ENCODE data around the gene MDFI.

Gene MDFI

DNA sequence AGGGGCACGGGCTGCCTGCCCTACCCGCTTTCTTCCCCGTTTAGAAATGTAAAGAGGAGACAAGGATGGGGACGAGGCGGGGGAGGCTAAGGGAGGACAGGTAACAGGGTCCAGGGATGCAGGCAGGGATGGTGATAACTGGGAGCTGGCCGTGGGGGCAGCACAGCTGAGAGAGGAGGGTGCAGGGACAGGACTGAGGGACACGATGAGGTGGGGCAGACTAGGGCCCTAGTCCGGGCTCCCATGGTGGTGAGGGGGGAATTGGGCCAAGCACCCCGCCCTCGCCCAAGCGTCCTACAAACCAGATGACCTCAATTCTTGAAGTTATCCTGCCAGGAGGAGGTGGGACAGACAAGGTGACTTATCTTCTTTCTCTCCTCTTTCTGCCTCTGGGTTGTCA is 44.4 kb upstream of the MDFI start:
- 99% methylated on average over 8 of the region's 11 CpGs for WGBS (ENCODE audit: insufficient coverage)
- no peak for DNase-seq
- H3K36me3 ChIP-seq (ENCODE audit: control insufficient read depth in 4 of 4, insufficient read depth in 4 of 4, low read length in 3 of 4): peaks cover 0 to 4% (median 2%) of the 10 kb centered on the region in 4 experiments
- H3K4me1 ChIP-seq (ENCODE audit: control extremely low read depth in 1 of 4, control insufficient read depth in 4 of 4, insufficient read depth in 4 of 4, low read length in 3 of 4): no peaks in the 10 kb centered on the region
- POLR2A ChIA-PET: no interaction called here
- H3K27me3 ChIP-seq (replicated peaks in 2 of 5; ENCODE audit: control insufficient read depth in 4 of 5, insufficient read depth in 5 of 5, low read length in 4 of 5): no peaks in the 10 kb centered on the region
- no peak overlapping the region for H3K27ac ChIP-seq (ENCODE audit: insufficient read depth in 1 of 2, low read depth in 1 of 2, low read length in 2 of 2, poor library complexity in 1 of 2, severe bottlenecking in 2 of 2)
- no peak overlapping the region for H3K4me3 ChIP-seq (ENCODE audit: control insufficient read depth in 1 of 7, extremely low read depth in 1 of 7, insufficient read depth in 4 of 7, low read depth in 2 of 7, low read length in 6 of 7)
- CTCF ChIA-PET: interaction anchor here (0.7 to 4.5 kb wide), 10 partner anchors 9 to 226 kb away, joined by 3 to 19 read pairs (median 12); no protein-coding TSS in a partner anchor
- H3K9me3 ChIP-seq (ENCODE audit: control extremely low read depth in 1 of 5, control insufficient read depth in 4 of 5, insufficient read depth in 2 of 5, low read depth in 1 of 5, low read length in 4 of 5): no peaks in the 10 kb centered on the region

DNA sequence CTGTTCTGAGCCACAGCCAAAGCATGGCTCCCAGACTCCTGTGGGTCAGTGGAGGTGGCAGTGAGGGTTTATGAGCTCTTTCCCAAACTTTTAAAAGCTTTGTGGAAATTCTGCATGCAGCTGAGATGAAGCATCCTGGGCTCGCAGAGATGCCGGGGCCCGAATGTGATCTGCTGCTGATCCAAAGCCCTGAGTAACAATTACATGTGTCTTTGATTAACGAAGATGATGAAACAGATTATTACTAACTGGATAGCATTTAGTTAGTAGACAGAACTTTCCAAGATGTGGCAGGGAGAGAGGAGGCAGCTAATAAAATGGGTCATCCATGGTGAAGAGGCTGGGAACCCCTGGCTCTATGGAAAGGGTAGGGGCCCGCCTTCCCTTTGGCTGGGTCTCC is 43.9 kb upstream of the MDFI start:
- POLR2A ChIA-PET: no interaction called here

DNA sequence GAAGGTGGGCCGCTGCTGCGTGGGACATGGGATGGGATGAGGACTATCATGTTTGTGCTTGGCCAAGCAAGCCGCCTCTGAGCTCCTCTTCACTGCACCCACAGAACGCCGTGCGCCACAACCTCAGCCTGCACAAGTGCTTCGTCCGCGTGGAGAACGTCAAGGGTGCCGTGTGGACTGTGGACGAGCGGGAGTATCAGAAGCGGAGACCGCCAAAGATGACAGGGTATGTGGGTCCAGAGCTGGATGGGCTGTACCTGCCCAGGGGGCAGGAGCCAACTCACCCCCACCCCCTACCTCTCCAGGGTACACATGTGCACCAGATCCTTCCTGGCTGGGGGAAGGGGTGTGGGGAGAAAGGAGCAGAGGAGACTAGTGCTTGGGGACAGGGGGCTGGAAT is 43.5 kb upstream of the MDFI start:
- Histone ChIP-seq H3K4me3 (ENCODE audit: control insufficient read depth in 1 of 7, extremely low read depth in 1 of 7, insufficient read depth in 4 of 7, low read depth in 2 of 7, low read length in 6 of 7) (no peak overlapping the region), H3K9me3 (ENCODE audit: control extremely low read depth in 1 of 5, control insufficient read depth in 4 of 5, insufficient read depth in 2 of 5, low read depth in 1 of 5, low read length in 4 of 5) (no peaks in the 10 kb centered on the region), H3K27ac (ENCODE audit: insufficient read depth in 1 of 2, low read depth in 1 of 2, low read length in 2 of 2, poor library complexity in 1 of 2, severe bottlenecking in 2 of 2) (no peak overlapping the region), H3K4me1 (ENCODE audit: control extremely low read depth in 1 of 4, control insufficient read depth in 4 of 4, insufficient read depth in 4 of 4, low read length in 3 of 4) (no peaks in the 10 kb centered on the region), H3K27me3 (replicated peaks in 2 of 5; ENCODE audit: control insufficient read depth in 4 of 5, insufficient read depth in 5 of 5, low read length in 4 of 5) (no peaks in the 10 kb centered on the region), H3K36me3 (ENCODE audit: control insufficient read depth in 4 of 4, insufficient read depth in 4 of 4, low read length in 3 of 4) (peaks cover 0 to 4% (median 0%) of the 10 kb centered on the region in 4 experiments)
- CTCF ChIA-PET: interaction anchor here (0.5 to 4.5 kb wide), 16 partner anchors 8 to 484 kb away, joined by 3 to 19 read pairs (median 6); no protein-coding TSS in a partner anchor
- POLR2A ChIA-PET: no interaction called here
- 100% methylated on average over 4 of the region's 15 CpGs for WGBS (ENCODE audit: insufficient coverage)
- no peak for DNase-seq

More for the DNA sequence above, 43.9 kb upstream of the MDFI start:
- Histone ChIP-seq H3K27me3 (replicated peaks in 2 of 5; ENCODE audit: control insufficient read depth in 4 of 5, insufficient read depth in 5 of 5, low read length in 4 of 5) (no peaks in the 10 kb centered on the region), H3K36me3 (ENCODE audit: control insufficient read depth in 4 of 4, insufficient read depth in 4 of 4, low read length in 3 of 4) (peaks cover 0 to 4% (median under 1%) of the 10 kb centered on the region in 4 experiments), H3K4me3 (ENCODE audit: control insufficient read depth in 1 of 7, extremely low read depth in 1 of 7, insufficient read depth in 4 of 7, low read depth in 2 of 7, low read length in 6 of 7) (no peak overlapping the region), H3K27ac (ENCODE audit: insufficient read depth in 1 of 2, low read depth in 1 of 2, low read length in 2 of 2, poor library complexity in 1 of 2, severe bottlenecking in 2 of 2) (no peak overlapping the region), H3K4me1 (ENCODE audit: control extremely low read depth in 1 of 4, control insufficient read depth in 4 of 4, insufficient read depth in 4 of 4, low read length in 3 of 4) (no peaks in the 10 kb centered on the region), H3K9me3 (ENCODE audit: control extremely low read depth in 1 of 5, control insufficient read depth in 4 of 5, insufficient read depth in 2 of 5, low read depth in 1 of 5, low read length in 4 of 5) (no peaks in the 10 kb centered on the region)
- CTCF ChIA-PET: interaction anchor here (0.7 to 4.5 kb wide), 12 partner anchors 9 to 226 kb away, joined by 3 to 19 read pairs (median 8); no protein-coding TSS in a partner anchor
- no peak for DNase-seq
- 95% methylated on average over 4 of the region's 5 CpGs for WGBS (ENCODE audit: insufficient coverage)

DNA sequence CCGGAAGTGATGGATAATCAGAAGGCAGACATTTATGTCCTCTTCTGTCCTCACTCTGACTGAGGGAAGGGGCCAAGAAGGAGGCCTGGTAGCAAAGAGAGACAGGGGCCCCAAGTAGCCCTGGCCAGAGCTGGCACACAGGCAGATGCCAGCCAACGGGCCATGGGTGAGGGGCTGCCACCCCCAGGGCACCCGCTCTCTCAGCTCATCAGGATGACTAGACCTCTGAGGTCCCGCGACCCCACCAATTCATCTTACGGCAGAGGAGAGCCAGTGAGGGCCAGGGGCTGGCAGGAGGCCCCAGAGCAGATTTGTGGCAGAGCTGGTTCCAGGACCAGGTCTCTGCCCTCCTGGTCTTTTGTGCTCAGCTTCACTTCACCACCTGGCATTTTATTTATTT is 43.1 kb upstream of the MDFI start:
- H3K36me3 ChIP-seq (ENCODE audit: control insufficient read depth in 4 of 4, insufficient read depth in 4 of 4, low read length in 3 of 4): peaks cover 0 to 4% (median 0%) of the 10 kb centered on the region in 4 experiments
- H3K9me3 ChIP-seq (ENCODE audit: control extremely low read depth in 1 of 5, control insufficient read depth in 4 of 5, insufficient read depth in 2 of 5, low read depth in 1 of 5, low read length in 4 of 5): no peaks in the 10 kb centered on the region
- POLR2A ChIA-PET: no interaction called here
- 100% methylated on average over 1 of the region's 6 CpGs for WGBS (ENCODE audit: insufficient coverage)
- CTCF ChIA-PET: interaction anchor here (0.5 to 4.5 kb wide), 12 partner anchors 8 to 484 kb away, joined by 3 to 19 read pairs (median 8); no protein-coding TSS in a partner anchor
- no peak for DNase-seq
- H3K4me1 ChIP-seq (ENCODE audit: control extremely low read depth in 1 of 4, control insufficient read depth in 4 of 4, insufficient read depth in 4 of 4, low read length in 3 of 4): no peaks in the 10 kb centered on the region
- no peak overlapping the region for H3K4me3 ChIP-seq (ENCODE audit: control insufficient read depth in 1 of 7, extremely low read depth in 1 of 7, insufficient read depth in 4 of 7, low read depth in 2 of 7, low read length in 6 of 7)
- H3K27me3 ChIP-seq (replicated peaks in 2 of 5; ENCODE audit: control insufficient read depth in 4 of 5, insufficient read depth in 5 of 5, low read length in 4 of 5): no peaks in the 10 kb centered on the region
- H3K27ac ChIP-seq (ENCODE audit: insufficient read depth in 1 of 2, low read depth in 1 of 2, low read length in 2 of 2, poor library complexity in 1 of 2, severe bottlenecking in 2 of 2): no peak overlapping the region

DNA sequence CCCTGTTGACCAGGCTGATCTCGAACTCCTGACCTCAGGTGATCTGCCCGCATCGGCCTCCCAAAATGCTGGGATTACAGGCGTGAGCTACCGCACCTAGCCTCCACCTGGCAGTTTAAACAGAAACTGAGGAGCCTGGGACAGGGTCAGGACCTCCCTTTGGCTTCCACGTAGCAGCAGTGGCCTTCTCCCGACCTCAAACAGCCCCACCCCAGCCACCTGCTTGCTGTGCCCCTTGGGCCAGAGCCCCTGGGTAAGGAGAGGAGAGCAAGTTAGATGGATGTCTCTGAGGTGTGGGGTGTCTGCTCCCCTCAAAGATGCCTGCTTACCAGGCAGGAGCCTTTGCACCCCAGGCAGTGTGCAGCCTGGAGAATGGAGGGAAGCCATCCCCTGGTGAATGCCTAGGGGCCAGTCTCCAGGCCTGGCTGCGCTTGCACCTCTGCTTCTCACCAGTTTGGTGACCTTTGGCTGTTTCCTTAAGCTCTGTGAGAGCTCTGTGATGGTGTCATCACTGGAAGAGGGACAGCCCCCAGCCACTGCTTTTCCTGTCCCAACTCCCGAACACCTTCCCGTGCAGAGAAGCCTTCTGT is 42.1 kb upstream of the MDFI start:
- no peak for DNase-seq
- CTCF ChIA-PET: interaction anchor here (1.1 to 4.5 kb wide), 7 partner anchors 9 to 229 kb away, joined by 3 to 19 read pairs (median 13); no protein-coding TSS in a partner anchor
- Histone ChIP-seq H3K4me1 (ENCODE audit: control extremely low read depth in 1 of 4, control insufficient read depth in 4 of 4, insufficient read depth in 4 of 4, low read length in 3 of 4) (no peaks in the 10 kb centered on the region), H3K9me3 (ENCODE audit: control extremely low read depth in 1 of 5, control insufficient read depth in 4 of 5, insufficient read depth in 2 of 5, low read depth in 1 of 5, low read length in 4 of 5) (no peaks in the 10 kb centered on the region), H3K27ac (ENCODE audit: insufficient read depth in 1 of 2, low read depth in 1 of 2, low read length in 2 of 2, poor library complexity in 1 of 2, severe bottlenecking in 2 of 2) (no peak overlapping the region), H3K27me3 (replicated peaks in 2 of 5; ENCODE audit: control insufficient read depth in 4 of 5, insufficient read depth in 5 of 5, low read length in 4 of 5) (no peaks in the 10 kb centered on the region), H3K36me3 (ENCODE audit: control insufficient read depth in 4 of 4, insufficient read depth in 4 of 4, low read length in 3 of 4) (peaks cover 0 to 4% (median 0%) of the 10 kb centered on the region in 4 experiments), H3K4me3 (ENCODE audit: control insufficient read depth in 1 of 7, extremely low read depth in 1 of 7, insufficient read depth in 4 of 7, low read depth in 2 of 7, low read length in 6 of 7) (no peak overlapping the region)
- POLR2A ChIA-PET: no interaction called here
- WGBS (ENCODE audit: insufficient coverage): 100% methylated on average over 8 of the region's 10 CpGs

DNA sequence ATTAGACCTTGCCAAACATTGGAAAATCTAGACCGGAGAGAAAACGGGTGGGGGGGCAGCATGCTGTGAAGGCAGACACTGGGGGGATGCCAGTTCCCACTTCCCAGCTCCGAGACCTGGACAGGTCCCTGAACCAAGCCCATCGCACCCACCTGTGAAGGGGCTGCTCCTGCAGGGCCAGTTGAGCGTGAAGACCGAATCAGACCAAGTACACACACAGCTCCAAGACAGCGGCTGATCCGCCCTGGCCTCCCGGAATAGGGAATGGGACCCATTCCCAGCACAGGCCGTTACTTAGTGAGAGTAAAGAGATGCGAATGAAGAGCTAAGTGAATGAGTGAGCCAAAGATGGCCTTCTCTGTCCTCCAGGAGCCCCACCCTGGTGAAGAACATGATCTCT is 41.5 kb upstream of the MDFI start:
- 96% methylated on average over 7 of the region's 11 CpGs for WGBS (ENCODE audit: insufficient coverage)
- Histone ChIP-seq H3K36me3 (ENCODE audit: control insufficient read depth in 4 of 4, insufficient read depth in 4 of 4, low read length in 3 of 4) (peaks cover 0 to 4% (median 0%) of the 10 kb centered on the region in 4 experiments), H3K9me3 (ENCODE audit: control extremely low read depth in 1 of 5, control insufficient read depth in 4 of 5, insufficient read depth in 2 of 5, low read depth in 1 of 5, low read length in 4 of 5) (no peaks in the 10 kb centered on the region), H3K4me3 (ENCODE audit: control insufficient read depth in 1 of 7, extremely low read depth in 1 of 7, insufficient read depth in 4 of 7, low read depth in 2 of 7, low read length in 6 of 7) (no peak overlapping the region), H3K27ac (ENCODE audit: insufficient read depth in 1 of 2, low read depth in 1 of 2, low read length in 2 of 2, poor library complexity in 1 of 2, severe bottlenecking in 2 of 2) (no peak overlapping the region), H3K27me3 (replicated peaks in 2 of 5; ENCODE audit: control insufficient read depth in 4 of 5, insufficient read depth in 5 of 5, low read length in 4 of 5) (no peaks in the 10 kb centered on the region), H3K4me1 (ENCODE audit: control extremely low read depth in 1 of 4, control insufficient read depth in 4 of 4, insufficient read depth in 4 of 4, low read length in 3 of 4) (no peaks in the 10 kb centered on the region)
- CTCF ChIA-PET: interaction anchor here (0.7 to 4.5 kb wide), 5 partner anchors 84 to 229 kb away, joined by 3 to 19 read pairs (median 18); no protein-coding TSS in a partner anchor
- POLR2A ChIA-PET: no interaction called here
- DNase-seq: no peak

DNA sequence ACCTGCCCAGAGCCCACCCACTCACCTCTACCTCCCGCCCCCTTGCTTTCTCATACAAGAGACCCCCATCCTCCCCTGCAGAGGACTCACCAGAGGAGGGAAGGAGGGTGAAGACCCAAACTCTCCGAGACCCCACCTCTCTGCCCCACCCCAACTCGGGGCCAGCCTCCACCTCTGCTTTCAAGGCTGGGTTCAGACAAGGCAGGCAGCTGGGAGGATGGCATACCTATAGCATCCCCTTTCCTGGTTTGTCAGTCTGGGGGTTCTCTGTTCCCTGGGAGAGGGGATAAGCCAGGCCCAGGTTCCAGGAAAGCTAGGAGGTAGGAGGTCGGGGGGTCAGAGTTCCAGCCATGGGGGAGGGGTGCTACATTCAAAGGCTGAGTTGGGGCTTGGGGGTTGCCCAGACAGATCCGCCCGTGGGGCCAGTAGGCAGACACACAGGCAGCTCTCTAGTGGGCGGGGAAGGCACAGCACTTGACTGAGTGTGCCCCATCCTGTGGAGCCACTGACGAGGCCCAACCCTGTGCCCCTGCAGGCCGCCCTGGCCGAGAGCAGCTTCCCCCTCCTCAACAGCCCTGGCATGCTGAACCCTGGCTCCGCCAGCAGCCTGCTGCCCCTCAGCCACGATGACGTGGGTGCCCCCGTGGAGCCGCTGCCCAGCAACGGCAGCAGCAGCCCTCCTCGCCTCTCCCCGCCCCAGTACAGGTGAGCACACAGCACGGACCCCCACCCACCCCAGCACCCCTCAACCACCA is 40.8 kb upstream of the MDFI start:
- H3K27me3 ChIP-seq (replicated peaks in 2 of 5; ENCODE audit: control insufficient read depth in 4 of 5, insufficient read depth in 5 of 5, low read length in 4 of 5): no peaks in the 10 kb centered on the region
- CTCF ChIA-PET: interaction anchor here (0.7 to 4.5 kb wide), 3 partner anchors 83 to 173 kb away, joined by 3 to 19 read pairs (median 18); no protein-coding TSS in a partner anchor
- POLR2A ChIA-PET: no interaction called here
- peaks cover 0 to 2% (median under 1%) of the 10 kb centered on the region in 4 experiments for H3K4me1 ChIP-seq (ENCODE audit: control extremely low read depth in 1 of 4, control insufficient read depth in 4 of 4, insufficient read depth in 4 of 4, low read length in 3 of 4)
- H3K27ac ChIP-seq (ENCODE audit: insufficient read depth in 1 of 2, low read depth in 1 of 2, low read length in 2 of 2, poor library complexity in 1 of 2, severe bottlenecking in 2 of 2): no peak overlapping the region
- no peaks in the 10 kb centered on the region for H3K9me3 ChIP-seq (ENCODE audit: control extremely low read depth in 1 of 5, control insufficient read depth in 4 of 5, insufficient read depth in 2 of 5, low read depth in 1 of 5, low read length in 4 of 5)
- over 99% methylated on average over 14 of the region's 19 CpGs for WGBS (ENCODE audit: insufficient coverage)
- DNase-seq: no peak
- peaks cover 0 to 4% (median 0%) of the 10 kb centered on the region in 4 experiments for H3K36me3 ChIP-seq (ENCODE audit: control insufficient read depth in 4 of 4, insufficient read depth in 4 of 4, low read length in 3 of 4)
- no peak overlapping the region for H3K4me3 ChIP-seq (ENCODE audit: control insufficient read depth in 1 of 7, extremely low read depth in 1 of 7, insufficient read depth in 4 of 7, low read depth in 2 of 7, low read length in 6 of 7)

All from common myeloid progenitor, CD34-positive (primary cell).